GM15510 (cell line): ENCODE measurements around the gene PRR35.

Experiments used
- POLR2A ChIP-seq: IDR thresholded peaks from 3 replicates; pipeline ENCODE4 v1.6.1; 2011; ENCODE audit warnings: borderline replicate concordance; ENCODE audit not compliant: insufficient read length; ENCODE audit errors: extremely low read depth

Gene PRR35

DNA sequence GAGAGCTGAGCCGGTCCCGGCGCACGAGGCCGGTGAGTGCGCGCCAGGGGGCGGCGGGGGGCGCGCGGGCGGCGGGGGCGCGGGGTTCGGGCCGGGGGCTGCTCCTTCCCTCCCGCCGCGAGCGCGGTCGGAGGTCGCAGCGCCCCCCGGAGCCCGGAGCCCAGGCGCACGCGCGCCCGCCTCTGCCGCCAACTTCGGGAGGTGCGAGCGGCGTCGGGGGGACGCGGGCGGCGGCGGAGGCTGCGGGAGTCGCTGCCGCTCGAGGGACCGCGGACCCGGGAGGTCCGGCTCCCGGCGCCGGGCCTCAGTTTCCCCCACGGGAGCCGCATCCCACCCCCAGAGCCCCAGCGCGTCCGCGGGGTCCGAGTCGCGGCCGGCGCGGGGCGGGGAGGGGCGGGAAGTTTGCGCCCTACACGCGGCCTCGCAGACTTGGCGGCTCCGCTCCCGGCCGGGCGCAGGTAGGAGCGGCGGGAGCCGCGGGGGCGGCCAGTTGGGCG, at the start of gene PRR35:
Gene PRR35 (plus strand): TSS at position 191 of the 497 bp plus-strand sequence. CDS start 2,901 bp downstream, outside the sequence.
- no peak for TF ChIP-seq POLR2A

DNA sequence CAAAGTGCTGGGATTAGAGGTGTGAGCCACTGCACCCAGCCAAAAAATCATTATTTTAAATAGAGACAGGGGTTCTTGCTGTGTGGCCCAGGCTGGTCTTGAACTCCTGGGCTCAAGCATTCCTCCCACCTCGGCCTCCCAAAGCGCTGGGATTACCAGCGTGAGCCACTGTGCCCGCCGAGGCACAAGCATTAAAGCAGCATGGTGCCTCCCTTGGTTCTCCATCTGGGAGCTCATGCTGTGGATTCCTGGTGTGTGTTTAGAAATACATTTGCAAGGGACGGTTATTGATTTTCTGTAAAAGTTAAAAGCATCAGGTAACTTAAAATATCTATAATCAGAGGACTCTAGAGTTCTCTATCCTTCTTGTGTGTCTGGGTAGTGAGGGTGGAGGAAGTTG, 47.4 kb upstream of the PRR35 start:
- TF ChIP-seq POLR2A = no peak

DNA sequence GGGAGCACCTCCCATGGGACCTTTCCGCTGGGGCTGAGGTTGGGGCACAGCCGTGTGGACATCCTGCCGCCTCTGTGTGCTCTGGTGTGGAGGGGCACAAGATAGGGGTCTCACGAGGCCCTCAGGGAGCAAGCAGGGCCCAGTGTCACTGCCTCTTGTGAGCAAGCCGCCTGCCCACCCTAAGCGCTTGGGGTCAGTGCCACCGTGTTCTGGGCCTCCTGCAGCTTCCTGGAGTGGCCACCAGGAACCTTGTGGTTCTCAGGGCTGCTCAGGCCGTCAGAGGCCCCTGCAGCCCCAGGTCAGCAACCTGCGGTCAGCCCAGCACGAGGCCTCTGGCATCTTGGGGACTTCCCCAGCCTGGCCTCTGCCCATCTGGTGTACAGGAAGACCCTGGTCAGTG, 46.2 kb upstream of the PRR35 start:
- TF ChIP-seq POLR2A = no peak

DNA sequence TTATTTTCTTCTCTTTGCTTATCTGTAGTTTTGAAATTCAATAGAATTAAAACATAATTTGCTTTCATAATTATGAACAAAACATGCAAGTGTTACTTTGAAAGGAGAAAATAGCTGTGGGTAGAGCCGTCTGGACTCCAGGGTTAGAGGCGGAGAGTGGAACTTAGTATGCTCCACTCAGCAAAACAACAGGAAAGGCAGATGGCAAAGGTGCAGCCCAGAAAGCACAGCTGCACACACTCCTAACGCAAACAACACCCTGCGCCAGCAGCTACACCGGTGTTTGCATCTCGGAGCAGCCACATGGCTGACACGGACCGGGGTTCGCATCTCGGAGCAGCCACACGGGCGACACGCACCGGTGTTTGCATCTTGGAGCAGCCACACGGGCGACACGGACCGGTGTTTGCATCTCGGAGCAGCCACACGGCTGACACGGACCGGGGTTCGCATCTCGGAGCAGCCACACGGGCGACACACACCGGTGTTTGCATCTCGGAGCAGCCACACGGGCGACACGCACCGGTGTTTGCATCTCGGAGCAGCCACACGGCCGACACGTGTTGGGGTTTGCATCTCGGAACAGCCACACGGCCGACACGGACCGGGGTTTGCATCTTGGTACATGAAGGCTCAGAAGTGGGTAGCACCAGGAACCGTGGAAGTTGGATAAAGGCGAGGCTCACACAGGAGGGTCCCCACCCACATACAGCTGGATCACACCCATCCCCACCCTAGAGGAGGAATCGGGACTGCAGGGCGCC, 44.8 kb upstream of the PRR35 start:
- TF ChIP-seq POLR2A = no peak

DNA sequence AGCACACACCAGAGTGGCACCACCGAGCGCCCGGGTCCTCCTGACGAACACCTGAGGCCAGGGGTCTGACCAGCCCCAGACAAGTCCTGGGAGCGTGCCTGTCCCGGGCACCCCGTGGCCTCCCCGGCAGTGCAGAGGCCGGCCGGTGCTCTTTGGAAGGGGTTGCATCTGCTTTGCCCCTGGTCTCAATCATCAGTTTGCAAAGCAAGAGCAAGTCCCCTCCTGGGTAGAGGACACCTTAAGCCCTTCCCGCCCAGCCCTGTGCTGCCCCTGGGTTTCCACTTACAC, 44.3 kb upstream of the PRR35 start:
- no peak for TF ChIP-seq POLR2A

DNA sequence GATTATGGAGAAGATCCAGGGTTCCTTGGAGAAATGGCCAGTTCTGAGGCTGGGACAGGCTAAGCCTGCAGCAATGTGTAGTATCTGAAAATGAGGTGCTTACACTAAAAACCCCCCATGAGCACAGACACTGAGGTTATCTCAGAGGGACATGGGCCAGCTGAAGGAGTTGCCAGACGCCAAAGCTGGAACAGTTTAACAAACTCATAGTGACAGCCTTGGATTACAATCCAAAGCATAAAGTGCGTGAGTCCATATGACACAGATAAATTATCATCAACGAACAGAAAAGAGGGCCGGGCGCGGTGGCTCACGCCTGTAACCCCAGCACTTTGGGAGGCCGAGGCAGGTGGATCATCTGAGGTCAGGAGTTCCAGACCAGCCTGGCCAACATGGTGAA, 43.9 kb upstream of the PRR35 start:
- TF ChIP-seq POLR2A = no peak

DNA sequence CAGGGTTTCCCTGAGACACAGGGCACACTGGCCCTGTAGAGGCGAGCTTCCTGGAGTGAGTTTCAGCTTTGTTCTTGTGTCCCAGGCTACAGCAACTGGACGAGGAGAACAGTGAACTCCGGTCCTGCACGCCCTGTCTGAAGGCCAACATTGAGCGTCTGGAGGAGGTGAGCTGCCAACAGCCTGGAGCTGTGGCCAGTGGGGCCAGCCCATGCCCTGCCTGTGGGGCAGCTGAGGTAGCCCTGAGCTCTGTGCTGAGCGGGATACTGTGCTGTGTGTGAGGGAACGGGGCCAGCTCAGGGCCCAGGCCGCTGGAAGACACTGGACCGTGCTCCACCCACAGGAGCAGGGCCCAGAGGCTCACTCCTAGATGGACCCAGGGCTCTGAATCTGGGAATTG, 41.3 kb upstream of the PRR35 start:
- TF ChIP-seq POLR2A = no peak

DNA sequence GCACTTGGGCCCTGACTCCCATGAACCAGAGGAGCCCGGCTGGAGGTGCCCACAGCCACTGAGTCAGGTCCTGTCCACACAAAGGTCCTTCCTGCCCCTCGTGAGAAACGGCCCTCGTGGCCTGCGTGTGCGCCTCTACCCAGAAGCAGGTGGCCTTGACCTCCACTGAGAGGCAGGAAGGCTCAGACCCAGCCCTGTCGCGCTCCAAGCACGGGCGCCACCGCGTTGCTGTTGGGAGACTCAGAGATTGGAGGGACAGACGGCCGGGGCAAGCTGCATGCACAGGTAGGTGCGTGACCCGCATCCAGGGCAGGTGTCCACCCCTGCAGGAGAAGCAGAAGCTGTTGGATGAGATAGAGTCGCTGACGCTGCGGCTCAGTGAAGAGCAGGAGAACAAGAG, 40.8 kb upstream of the PRR35 start:
- TF ChIP-seq POLR2A = no peak

DNA sequence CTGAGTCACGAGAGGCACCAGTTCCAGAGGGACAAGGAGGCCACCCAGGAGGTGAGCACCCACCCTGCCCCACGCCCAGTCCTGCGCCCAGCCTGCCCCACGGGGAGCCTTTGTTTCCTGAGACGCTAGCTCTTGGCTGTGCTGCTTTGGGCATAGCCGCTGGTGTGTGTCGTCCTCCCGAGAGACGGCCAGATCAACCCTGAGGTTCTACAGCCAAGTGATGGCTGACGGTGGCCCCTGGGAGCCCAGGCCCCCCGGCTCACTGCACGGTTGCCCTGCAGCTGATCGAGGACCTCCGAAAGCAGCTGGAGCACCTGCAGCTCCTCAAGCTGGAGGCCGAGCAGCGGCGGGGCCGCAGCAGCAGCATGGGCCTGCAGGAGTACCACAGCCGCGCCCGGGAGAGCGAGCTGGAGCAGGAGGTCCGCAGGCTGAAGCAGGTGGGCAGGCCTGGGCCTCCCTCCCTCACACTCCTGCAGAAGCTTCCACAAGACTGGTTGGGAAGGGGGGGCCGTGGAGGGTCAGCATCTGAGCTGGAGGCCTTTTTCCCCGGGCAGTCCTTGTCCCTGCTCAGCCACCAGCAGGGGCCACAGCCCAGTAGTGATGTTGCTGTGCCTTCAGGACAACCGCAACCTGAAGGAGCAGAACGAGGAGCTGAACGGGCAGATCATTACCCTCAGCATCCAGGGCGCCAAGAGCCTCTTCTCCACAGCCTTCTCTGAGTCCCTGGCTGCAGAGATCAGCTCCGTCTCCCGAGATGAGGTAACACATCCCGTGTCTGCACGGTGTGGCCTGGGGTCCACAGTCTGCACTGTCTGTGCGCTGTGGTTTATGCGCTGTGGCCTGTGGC, 40.1 kb upstream of the PRR35 start:
- TF ChIP-seq POLR2A = no peak

DNA sequence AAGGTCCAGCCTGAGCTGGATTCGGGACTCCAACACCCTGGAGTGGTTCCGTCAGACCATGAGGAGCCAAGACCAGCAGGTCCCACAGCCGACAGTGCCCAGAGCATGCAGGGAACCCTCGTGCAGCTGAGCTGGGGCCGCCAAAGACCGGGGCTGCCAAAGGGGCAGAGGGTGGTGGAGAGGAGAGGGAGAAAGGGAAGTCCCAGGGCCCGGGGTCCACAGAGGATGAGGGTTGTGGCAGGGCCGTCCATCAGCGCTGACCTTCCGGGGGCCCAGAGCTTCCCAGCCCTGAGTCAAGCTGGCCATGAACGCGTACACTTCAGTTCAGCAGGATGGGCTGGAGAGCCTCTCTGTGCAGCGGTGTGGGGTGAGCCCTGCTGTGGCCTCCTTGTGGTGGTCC, 39.3 kb upstream of the PRR35 start:
- TF ChIP-seq POLR2A = no peak

DNA sequence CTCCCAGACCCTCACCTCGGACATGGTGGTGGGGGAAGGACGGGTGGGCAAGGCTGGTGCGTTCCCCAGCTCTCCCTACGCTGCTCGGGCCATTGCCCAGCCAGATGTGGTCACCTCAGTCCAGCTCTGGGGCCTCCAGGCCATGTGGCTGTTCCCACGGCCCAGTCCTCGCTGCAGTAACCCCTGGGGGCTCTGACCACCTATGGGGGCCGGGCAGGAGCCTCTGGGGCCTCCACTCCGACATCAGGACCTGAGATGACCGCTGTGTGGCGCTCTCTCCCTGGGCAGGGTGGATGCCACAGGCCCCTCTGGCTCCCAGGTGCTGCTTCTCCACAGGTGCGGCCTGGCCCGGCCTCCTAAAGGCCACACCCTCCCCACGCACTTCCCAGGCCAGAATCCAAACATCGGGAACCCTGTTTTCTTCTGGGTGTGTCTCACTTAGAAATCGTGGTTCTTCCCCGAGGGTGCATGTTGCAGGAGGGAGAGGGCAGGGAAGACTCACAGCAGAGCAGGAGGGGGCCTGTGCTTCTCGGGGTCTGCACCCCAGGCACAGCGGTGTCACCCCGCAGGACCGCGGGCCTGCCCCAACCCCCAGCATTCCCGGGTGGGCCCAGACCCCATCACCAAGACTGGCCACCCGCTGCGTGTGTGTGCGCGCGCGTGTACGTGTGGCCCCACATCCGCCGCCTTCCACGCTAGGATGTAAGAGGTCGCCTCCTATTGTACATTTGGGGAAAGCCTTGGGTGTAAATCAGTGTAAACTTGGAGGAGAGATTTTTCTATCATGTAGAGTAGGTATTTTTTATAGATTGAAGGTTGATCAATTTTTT, 38.6 kb upstream of the PRR35 start:
- no peak for TF ChIP-seq POLR2A

DNA sequence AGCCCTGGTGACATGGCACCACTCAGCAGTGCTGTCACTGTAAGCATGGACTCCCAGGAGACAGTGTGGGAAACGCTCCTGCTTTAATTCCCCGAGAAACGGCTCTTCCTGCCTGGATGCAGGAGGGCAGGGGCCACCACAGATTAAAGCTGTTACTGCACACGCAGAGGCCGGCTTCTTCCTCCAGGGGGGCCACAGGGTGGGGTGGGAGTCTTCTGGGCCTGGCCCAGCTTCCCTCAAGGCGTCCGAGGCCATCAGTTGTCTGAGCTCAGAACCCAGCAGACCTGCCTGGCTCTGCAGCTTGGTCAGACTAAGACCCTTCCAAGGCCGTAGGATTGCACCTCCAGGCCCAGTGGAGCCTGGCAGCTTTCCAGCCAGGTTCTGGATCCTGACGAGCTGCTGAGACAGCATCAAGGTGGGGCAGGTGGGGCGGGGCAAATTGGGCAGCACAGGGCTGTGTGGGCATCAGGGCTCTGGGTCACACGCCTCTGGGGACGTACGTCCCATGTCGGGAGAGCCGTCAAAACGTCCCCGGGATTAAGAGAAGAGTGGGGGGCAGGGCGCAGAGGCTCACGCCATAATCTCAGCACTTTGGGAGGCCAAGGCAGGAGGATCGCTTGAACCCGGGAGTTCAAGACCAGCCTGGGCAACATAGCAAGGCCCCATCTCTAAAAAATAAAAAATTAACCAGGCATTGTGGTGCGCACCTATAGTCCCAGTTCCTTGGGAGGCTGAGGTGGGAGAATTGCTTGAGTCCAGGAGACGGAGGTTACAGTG, 37.7 kb upstream of the PRR35 start:
- TF ChIP-seq POLR2A = no peak

DNA sequence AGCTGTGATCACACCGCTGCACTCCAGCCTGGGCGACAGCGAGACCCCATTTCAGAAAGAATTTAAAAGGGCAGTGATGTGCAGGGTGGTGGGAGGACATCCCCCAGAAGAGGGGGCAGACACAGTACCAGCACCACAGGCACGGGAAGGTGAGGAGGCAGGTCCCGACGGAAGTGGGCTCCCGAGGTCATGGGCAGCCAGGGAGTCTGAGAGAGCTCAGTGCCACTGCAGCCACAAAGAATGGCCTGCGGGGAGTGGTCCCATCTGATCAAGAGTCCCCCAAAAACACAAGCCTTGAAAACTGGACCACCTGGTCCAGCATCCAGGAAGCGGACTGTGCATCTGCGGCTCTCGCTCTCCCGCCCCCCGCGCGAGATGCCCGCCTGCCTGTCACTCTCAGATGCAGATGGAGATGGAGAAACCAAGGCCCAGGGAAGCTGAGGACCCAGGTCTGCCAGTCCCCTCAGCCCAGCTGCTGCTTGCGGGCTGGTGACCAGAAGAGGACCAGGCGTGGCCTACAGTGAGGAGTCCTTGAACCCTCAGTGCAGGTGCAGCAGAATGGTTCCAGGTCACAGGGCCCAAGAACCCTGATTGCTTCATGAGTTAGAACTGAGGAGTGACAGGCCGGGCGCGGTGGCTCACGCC, 37.0 kb upstream of the PRR35 start:
- TF ChIP-seq POLR2A = no peak
